SK-N-SH (cell line): ENCODE data around the gene MMP28. TPM values are rescaled to one million over a fixed set of nuclear protein-coding genes. Genes with fewer than 3 reads are reported as not detected.

Experiments used
- CTCF ChIA-PET: fragments of 300-600, 350-600 bp; formaldehyde crosslinking; extraction: SDS; loops from one replicate; lab custom pipeline; 2021; lab: Yijun Ruan, JAX
- POLR2A ChIA-PET: fragments of 350-600 bp; sonication (Branson Sonifier 250); formaldehyde crosslinking; extraction: SDS; loops from one replicate; lab custom pipeline; 2020; ENCODE audit warnings: antibody characterized with exemption, inconsistent platforms; lab: Yijun Ruan, JAX
- DNase-seq: peaks from one replicate; pipeline ENCODE4 v3.0.0; 2012
- H2AFZ ChIP-seq: fragments of 200-600 bp; sonication (generic); 2 replicates; pipeline ENCODE4 v1.8.1; 2016; ENCODE audit warnings: antibody characterized with exemption, mild to moderate bottlenecking, low read depth
- H3F3A ChIP-seq: fragments of 200-600 bp; sonication (generic); replicated peaks from 2 replicates; pipeline ENCODE3; 2016; ENCODE audit warnings: antibody characterized with exemption, mild to moderate bottlenecking; ENCODE audit not compliant: insufficient read depth
- H3K27ac ChIP-seq, 2 experiments: fragments of 200-500 bp in 1 of 2; fragments of 200-600 bp in 1 of 2; sonication (Bioruptor generic) in 1 of 2; sonication (generic), shearing (Covaris generic) in 1 of 2; 2 replicates each; pipeline versions ENCODE4 v1.5.1 to v1.6.1; 2014 to 2016; ENCODE audit warnings: low read depth in 2 of 2, inconsistent platforms in 1 of 2, low read length in 1 of 2, mild to moderate bottlenecking in 1 of 2, mixed read lengths in 1 of 2
- H3K27me3 ChIP-seq: fragments of 200-600 bp; sonication (generic), shearing (Covaris generic); 2 replicates; pipeline ENCODE4 v1.6.1; 2016; ENCODE audit warnings: mixed run types; ENCODE audit not compliant: insufficient read depth
- H3K36me3 ChIP-seq, 2 experiments: fragments of 200-500 bp in 1 of 2; fragments of 200-600 bp in 1 of 2; sonication (Bioruptor generic) in 1 of 2; sonication (generic) in 1 of 2; replicated peaks in 1 of 2; 2 replicates each; pipeline versions ENCODE3 to v1.5.1; 2014 to 2016; ENCODE audit warnings: low read length in 1 of 2, mild to moderate bottlenecking in 1 of 2; ENCODE audit not compliant: insufficient read depth in 2 of 2, control insufficient read depth in 1 of 2
- H3K4me1 ChIP-seq, 2 experiments: fragments of 200-500 bp in 1 of 2; fragments of 200-600 bp in 1 of 2; sonication (Bioruptor generic) in 1 of 2; sonication (generic), shearing (Covaris generic) in 1 of 2; 2 replicates each; pipeline versions ENCODE4 v1.5.1 to v1.6.1; 2014 to 2016; ENCODE audit warnings: low read depth in 1 of 2, low read length in 1 of 2, mixed run types in 1 of 2; ENCODE audit not compliant: insufficient read depth in 2 of 2, control insufficient read depth in 1 of 2
- H3K4me2 ChIP-seq: fragments of 200-600 bp; sonication (generic), shearing (Covaris generic); 2 replicates; pipeline ENCODE4 v1.6.1; 2017; ENCODE audit warnings: mixed run types
- H3K4me3 ChIP-seq, 2 experiments: fragments of 200-500 bp in 1 of 2; fragments of 200-600 bp in 1 of 2; sonication (Bioruptor generic) in 1 of 2; sonication (generic), shearing (Covaris generic) in 1 of 2; 2 replicates each; pipeline versions ENCODE4 v1.5.1 to v1.8.1; 2014 to 2016; ENCODE audit warnings: low read depth in 2 of 2, inconsistent platforms in 1 of 2, low read length in 1 of 2, mild to moderate bottlenecking in 1 of 2, mixed read lengths in 1 of 2, moderate library complexity in 1 of 2
- H3K79me2 ChIP-seq: fragments of 200-600 bp; sonication (generic); 2 replicates; pipeline ENCODE4 v1.8.1; 2017; ENCODE audit warnings: mild to moderate bottlenecking; ENCODE audit not compliant: insufficient read depth
- H3K9ac ChIP-seq: fragments of 200-600 bp; sonication (generic); 2 replicates; pipeline ENCODE4 v1.6.1; 2017; ENCODE audit warnings: mixed run types
- H3K9me2 ChIP-seq: fragments of 200-600 bp; sonication (generic); 2 replicates; pipeline ENCODE4 v1.6.1; 2017; ENCODE audit warnings: mixed run types
- H3K9me3 ChIP-seq: fragments of 200-600 bp; sonication (generic); 2 replicates; pipeline ENCODE4 v1.6.1; 2017; ENCODE audit warnings: mixed run types, mild to moderate bottlenecking, moderate library complexity
- H4K20me1 ChIP-seq: fragments of 200-600 bp; sonication (generic); 2 replicates; pipeline ENCODE4 v1.6.1; 2017; ENCODE audit warnings: mild to moderate bottlenecking, mixed run types; ENCODE audit not compliant: insufficient read depth
- ELF1 ChIP-seq: IDR thresholded peaks from 2 replicates; pipeline ENCODE4 v1.4.0; 2012
- FOXJ3 ChIP-seq: sonication (generic); formaldehyde crosslinking; IDR thresholded peaks from 2 replicates; pipeline ENCODE4 v1.5.1; 2020; ENCODE audit warnings: mild to moderate bottlenecking, missing genetic modification reagents
- NFIC ChIP-seq: IDR thresholded peaks from 2 replicates; pipeline ENCODE4 v1.4.0; 2012; ENCODE audit warnings: borderline replicate concordance
- WGBS: methylation state at CpG from one replicate; pipeline ENCODE4 v1.1.6; 2017; ENCODE audit warnings: low lambda C conversion rate; 5-methylcytosine and 5-hydroxymethylcytosine counted together
- polyA plus RNA-seq, 3 experiments: library from polyadenylated mRNA; depleted of rRNA; stranded (reverse); fragments of >200 nt; gene quantifications; 2 replicates each; pipeline ENCODE4 v1.2.3, GENCODE V29; 2012
- TF ChIP-seq, protein P1 (sequence below): IDR thresholded peaks from 2 replicates; pipeline ENCODE4 v1.4.0; 2012; ENCODE audit warnings: low read depth, borderline replicate concordance
- TF ChIP-seq, protein P2 (sequence below): IDR thresholded peaks from 2 replicates; pipeline ENCODE4 v1.6.1; 2012; ENCODE audit warnings: mild to moderate bottlenecking, low read depth, low read length, moderate library complexity
- TF ChIP-seq, protein P3 (sequence below): IDR thresholded peaks from 2 replicates; pipeline ENCODE4; 2012
- TF ChIP-seq, protein P4 (sequence below): IDR thresholded peaks from 2 replicates; pipeline ENCODE4 v1.4.0; 2012; ENCODE audit warnings: low read depth

MMP28 gene
- polyA plus RNA-seq, 1 of the 3 experiments (the other 2 are of a cell fraction) = 0.33 TPM

DNA sequence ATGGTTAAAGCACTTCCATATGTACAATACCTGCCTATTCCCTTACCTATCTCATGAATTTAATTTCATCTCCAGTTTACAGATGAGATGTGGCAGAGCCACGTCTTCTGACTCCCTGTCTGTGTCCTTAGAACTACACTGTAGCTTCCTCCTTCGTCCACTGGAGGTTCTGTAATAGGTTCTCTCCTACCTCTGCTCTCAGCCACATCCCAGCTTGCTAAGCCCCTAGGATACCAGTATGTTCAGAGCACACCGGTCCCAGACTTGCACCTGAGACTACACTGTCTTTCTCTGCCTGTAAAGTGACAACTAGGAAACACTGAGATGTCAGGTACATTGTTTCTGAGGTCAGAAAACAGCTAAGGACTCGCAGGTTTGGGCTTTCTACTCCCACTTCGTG lies 67.8 kb downstream of the MMP28 start (continued):
- TF ChIP-seq, protein P1, sequence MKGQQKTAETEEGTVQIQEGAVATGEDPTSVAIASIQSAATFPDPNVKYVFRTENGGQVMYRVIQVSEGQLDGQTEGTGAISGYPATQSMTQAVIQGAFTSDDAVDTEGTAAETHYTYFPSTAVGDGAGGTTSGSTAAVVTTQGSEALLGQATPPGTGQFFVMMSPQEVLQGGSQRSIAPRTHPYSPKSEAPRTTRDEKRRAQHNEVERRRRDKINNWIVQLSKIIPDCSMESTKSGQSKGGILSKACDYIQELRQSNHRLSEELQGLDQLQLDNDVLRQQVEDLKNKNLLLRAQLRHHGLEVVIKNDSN = no peak
- TF ChIP-seq ELF1 (no peak), FOXJ3 (CRISPR knock-in tag) (no peak), NFIC (no peak)
- TF ChIP-seq, protein P2, sequence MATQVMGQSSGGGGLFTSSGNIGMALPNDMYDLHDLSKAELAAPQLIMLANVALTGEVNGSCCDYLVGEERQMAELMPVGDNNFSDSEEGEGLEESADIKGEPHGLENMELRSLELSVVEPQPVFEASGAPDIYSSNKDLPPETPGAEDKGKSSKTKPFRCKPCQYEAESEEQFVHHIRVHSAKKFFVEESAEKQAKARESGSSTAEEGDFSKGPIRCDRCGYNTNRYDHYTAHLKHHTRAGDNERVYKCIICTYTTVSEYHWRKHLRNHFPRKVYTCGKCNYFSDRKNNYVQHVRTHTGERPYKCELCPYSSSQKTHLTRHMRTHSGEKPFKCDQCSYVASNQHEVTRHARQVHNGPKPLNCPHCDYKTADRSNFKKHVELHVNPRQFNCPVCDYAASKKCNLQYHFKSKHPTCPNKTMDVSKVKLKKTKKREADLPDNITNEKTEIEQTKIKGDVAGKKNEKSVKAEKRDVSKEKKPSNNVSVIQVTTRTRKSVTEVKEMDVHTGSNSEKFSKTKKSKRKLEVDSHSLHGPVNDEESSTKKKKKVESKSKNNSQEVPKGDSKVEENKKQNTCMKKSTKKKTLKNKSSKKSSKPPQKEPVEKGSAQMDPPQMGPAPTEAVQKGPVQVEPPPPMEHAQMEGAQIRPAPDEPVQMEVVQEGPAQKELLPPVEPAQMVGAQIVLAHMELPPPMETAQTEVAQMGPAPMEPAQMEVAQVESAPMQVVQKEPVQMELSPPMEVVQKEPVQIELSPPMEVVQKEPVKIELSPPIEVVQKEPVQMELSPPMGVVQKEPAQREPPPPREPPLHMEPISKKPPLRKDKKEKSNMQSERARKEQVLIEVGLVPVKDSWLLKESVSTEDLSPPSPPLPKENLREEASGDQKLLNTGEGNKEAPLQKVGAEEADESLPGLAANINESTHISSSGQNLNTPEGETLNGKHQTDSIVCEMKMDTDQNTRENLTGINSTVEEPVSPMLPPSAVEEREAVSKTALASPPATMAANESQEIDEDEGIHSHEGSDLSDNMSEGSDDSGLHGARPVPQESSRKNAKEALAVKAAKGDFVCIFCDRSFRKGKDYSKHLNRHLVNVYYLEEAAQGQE = no peak
- TF ChIP-seq, protein P3, sequence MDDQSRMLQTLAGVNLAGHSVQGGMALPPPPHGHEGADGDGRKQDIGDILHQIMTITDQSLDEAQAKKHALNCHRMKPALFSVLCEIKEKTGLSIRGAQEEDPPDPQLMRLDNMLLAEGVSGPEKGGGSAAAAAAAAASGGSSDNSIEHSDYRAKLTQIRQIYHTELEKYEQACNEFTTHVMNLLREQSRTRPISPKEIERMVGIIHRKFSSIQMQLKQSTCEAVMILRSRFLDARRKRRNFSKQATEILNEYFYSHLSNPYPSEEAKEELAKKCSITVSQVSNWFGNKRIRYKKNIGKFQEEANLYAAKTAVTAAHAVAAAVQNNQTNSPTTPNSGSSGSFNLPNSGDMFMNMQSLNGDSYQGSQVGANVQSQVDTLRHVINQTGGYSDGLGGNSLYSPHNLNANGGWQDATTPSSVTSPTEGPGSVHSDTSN = no peak

DNA sequence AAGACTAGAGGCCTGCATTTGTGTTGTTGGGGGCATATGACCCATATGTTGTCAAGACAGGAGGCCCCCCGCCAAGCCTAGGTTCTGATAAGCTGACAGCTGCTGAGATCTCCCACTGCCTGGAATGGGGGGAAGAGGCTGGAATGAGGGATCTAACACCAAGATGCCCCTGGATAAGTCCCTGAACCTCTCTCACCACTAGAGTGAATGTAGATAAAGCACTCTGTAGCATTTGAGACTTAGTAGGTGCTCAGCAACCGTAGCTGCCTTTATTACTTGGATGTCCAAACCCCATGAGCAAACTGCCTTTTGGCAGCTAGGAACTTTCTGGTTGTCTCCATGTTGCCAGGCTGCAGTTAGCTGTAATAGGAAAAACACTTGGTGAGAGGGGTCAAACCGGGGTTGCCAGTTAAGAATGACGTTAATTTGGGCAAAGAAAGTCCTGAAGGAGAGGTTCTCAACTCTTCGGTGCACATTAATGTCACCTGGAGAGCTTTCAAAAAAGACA lies 68.4 kb downstream of the MMP28 start:
- H3K4me3 ChIP-seq = no peak overlapping the region
- peaks cover 15% of the 10 kb centered on the region for H3F3A ChIP-seq
- no peaks in the 10 kb centered on the region for H3K27me3 ChIP-seq
- H3K9ac ChIP-seq = no peak overlapping the region
- H2AFZ ChIP-seq = no peak overlapping the region
- no peaks in the 10 kb centered on the region for H3K79me2 ChIP-seq
- no peaks in the 10 kb centered on the region for H3K9me3 ChIP-seq
- H3K4me2 ChIP-seq = peak overlapping the region; percentile 66
- peaks cover 7% of the 10 kb centered on the region for H4K20me1 ChIP-seq
- H3K4me1 ChIP-seq = peaks cover 18 to 23% of the 10 kb centered on the region in 2 experiments; a peak in 3 of 4 replicates
- no peak for DNase-seq
- peak overlapping the region; percentile 67 to 83 for H3K27ac ChIP-seq
- no peak for TF ChIP-seq NFIC
- TF ChIP-seq, protein P4, sequence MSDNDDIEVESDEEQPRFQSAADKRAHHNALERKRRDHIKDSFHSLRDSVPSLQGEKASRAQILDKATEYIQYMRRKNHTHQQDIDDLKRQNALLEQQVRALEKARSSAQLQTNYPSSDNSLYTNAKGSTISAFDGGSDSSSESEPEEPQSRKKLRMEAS = no peak
- WGBS = 92% methylated on average over 5 of the region's 5 CpGs
- ChIA-PET CTCF (interaction anchor here (0.6 to 3.2 kb wide), 4 partner anchors 17 to 114 kb away, joined by 3 to 16 read pairs (median 4); no protein-coding TSS in a partner anchor), POLR2A (interaction anchor here (0.8 kb wide), 1 partner anchor 22 kb away, joined by 3 read pairs; no protein-coding TSS in a partner anchor)
- H3K36me3 ChIP-seq = peaks cover 22 to 42% of the 10 kb centered on the region in 2 experiments
- no peaks in the 10 kb centered on the region for H3K9me2 ChIP-seq
